Fibroblast of skin of left biceps (primary cell): ENCODE results near the gene TEX19.
"Not testable (repeated sequence)": the region's sequence is repeated elsewhere in the genome, so short reads cannot be mapped to it uniquely, and the experiment has no call there.

Experiments used
- DNase-seq, 2 experiments: peaks; one replicate each; pipeline ENCODE4 v3.0.0-alpha.2; 2013; ENCODE audit warnings: low read depth in 2 of 2

Gene TEX19

GRCh38 chr17:82354804-82355308 is 4.2 kb upstream of the TEX19 start:
- no peak for DNase-seq

GRCh38 chr17:82355770-82356427 is 3.1 kb upstream of the TEX19 start:
- DNase-seq, result no peak

GRCh38 chr17:82356845-82357355 is 2.1 kb upstream of the TEX19 start:
- DNase-seq, result no peak

GRCh38 chr17:82357394-82357793 is 1.7 kb upstream of the TEX19 start:
- no peak for DNase-seq

- not testable (repeated sequence) for DNase-seq
Measured at GRCh38 chr17:82359451-82360074, 516 bp downstream of the TEX19 start.

GRCh38 chr17:82361885-82362633 is 3.0 kb downstream of the TEX19 start:
- no peak for DNase-seq

GRCh38 chr17:82365606-82366295 is 6.7 kb downstream of the TEX19 start:
- no peak for DNase-seq

GRCh38 chr17:82366749-82367148 is 7.7 kb downstream of the TEX19 start:
- no peak for DNase-seq

GRCh38 chr17:82367724-82368524 is 8.9 kb downstream of the TEX19 start:
- no peak for DNase-seq

GRCh38 chr17:82369211-82369610 is 10.2 kb downstream of the TEX19 start:
- no peak for DNase-seq

GRCh38 chr17:82370471-82371332 is 11.7 kb downstream of the TEX19 start:
- no peak for DNase-seq

GRCh38 chr17:82371333-82372248 is 12.5 kb downstream of the TEX19 start, which contains the start of gene UTS2R:
Gene UTS2R, plus strand, starts transcription at chr17:82371765. Its CDS starts 2,560 bp downstream, at chr17:82374325.
- DNase-seq, result no peak

GRCh38 chr17:82372249-82373071 is 13.4 kb downstream of the TEX19 start:
- DNase-seq, result no peak

GRCh38 chr17:82373072-82373452 is 14.0 kb downstream of the TEX19 start:
- DNase-seq, result not testable (repeated sequence)

- no peak for DNase-seq
Measured at GRCh38 chr17:82373731-82374625, 14.9 kb downstream of the TEX19 start.

GRCh38 chr17:82374626-82375331 is 15.7 kb downstream of the TEX19 start:
- DNase-seq, result no peak
